Subcutaneous adipose tissue (tissue), 4 donors: ENCODE data around the gene CTU2. TPM values are rescaled to one million over a fixed set of nuclear protein-coding genes. Genes with fewer than 3 reads are reported as not detected.

Source experiments
- total RNA-seq, 4 donors: library from RNA; depleted of rRNA; stranded (reverse); fragments of >200 nt; gene quantifications; one replicate each; pipeline ENCODE4 v1.1.0, GENCODE V29; 2016
- TF ChIP-seq, protein P1 (sequence below): fragments of 450-650 bp; IDR thresholded peaks from one replicate; pipeline ENCODE4 v1.5.1; 2016; ENCODE audit warnings: low read depth, mild to moderate bottlenecking, control low read depth, antibody characterized with exemption, moderate library complexity

Gene CTU2
- total RNA-seq, 4 donors from 2014 or later, result 3.2 to 6.0 (median 4.8) TPM

DNA sequence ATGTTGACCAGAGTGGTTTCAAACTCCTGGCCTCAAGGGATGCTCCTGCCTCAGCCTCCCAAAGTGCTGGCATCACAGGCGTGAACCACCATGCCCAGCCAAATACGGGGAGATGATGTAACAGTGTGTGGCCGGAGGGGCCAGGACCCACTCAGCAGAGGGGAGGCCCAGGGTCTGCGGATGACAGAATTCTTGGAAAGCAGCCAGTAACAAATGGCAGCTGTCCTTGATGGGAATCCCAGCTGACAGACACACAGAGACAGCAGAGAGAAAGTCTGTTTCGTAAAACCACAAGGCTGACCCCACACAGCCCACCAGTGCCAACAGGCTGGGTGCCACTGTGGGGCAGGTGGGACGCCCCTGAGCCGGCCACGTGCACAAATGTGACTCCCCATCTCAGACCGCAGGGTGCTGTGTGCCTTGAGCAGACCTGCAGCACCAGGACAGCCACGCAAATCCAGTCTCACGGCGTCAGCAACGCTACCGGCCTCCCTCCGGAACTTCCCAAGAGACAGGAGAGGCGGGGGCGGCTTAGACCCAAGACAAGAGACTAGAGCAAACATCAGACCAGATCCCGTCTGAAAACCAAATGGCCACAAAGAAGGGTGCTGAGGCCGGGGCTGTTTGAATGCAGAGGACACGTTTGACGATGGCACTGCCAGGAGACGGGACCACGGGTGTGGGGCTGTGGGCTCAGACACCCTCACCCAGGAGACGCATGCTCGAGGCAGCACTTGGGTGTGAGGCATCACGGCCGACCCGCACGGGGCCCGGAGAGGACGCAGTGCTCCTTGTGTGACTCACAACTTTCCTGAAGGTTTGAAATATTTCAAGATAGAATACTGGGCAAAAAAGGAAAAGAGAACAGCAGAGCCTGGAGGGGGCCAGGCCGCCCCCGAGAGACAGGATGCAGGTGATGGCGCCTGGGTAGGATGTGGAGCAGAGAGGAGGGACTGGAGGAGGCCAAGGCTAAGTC, 24.6 kb downstream of the CTU2 start:
- TF ChIP-seq, protein P1, sequence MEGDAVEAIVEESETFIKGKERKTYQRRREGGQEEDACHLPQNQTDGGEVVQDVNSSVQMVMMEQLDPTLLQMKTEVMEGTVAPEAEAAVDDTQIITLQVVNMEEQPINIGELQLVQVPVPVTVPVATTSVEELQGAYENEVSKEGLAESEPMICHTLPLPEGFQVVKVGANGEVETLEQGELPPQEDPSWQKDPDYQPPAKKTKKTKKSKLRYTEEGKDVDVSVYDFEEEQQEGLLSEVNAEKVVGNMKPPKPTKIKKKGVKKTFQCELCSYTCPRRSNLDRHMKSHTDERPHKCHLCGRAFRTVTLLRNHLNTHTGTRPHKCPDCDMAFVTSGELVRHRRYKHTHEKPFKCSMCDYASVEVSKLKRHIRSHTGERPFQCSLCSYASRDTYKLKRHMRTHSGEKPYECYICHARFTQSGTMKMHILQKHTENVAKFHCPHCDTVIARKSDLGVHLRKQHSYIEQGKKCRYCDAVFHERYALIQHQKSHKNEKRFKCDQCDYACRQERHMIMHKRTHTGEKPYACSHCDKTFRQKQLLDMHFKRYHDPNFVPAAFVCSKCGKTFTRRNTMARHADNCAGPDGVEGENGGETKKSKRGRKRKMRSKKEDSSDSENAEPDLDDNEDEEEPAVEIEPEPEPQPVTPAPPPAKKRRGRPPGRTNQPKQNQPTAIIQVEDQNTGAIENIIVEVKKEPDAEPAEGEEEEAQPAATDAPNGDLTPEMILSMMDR, result no peak

- TF ChIP-seq, protein P1, result no peak
These were observed 25.4 kb downstream of the CTU2 start for GRCh38 chr16:88731699-88732098.

GRCh38 chr16:88732172-88732960, 26.1 kb downstream of the CTU2 start:
- TF ChIP-seq, protein P1, result no peak

- TF ChIP-seq, protein P1, result no peak
These were observed 26.6 kb downstream of the CTU2 start for GRCh38 chr16:88732961-88733294.

GRCh38 chr16:88733630-88734360, 27.5 kb downstream of the CTU2 start:
- TF ChIP-seq, protein P1, result no peak

DNA sequence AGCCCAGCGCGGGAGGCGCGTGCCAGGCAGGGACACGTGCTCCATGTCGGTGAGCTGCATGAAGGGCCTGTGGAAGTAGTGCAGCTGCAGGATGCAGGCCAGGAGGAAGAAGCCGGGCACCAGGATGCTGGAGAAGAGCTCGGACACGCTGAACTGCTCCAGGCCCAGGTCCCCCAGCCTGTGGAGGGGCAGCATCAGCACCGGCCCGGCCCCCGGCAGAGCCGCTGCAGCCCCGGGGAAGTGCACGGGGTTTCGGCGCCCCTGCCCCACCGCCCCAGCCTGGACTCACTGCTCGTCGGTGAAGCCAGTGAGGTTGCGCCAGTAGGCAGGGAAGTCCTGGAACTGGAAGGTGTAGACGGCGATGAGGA, 28.0 kb downstream of the CTU2 start:
- TF ChIP-seq, protein P1, result no peak
